ENCODE measurements around the gene PDE1C.

PDE1C gene

GRCh38 chr7:31814187-31814586, 256.0 kb downstream of the PDE1C start:
- intact Hi-C loops (cut with DNase I) = no loop called here
- peak in 1 of 10 donors; percentile 19 for DNase-seq

- peak in 1 of 10 donors; percentile 3 for DNase-seq
- intact Hi-C loops (cut with DNase I) = no loop called here
Observed at GRCh38 chr7:31811650-31812461, 258.4 kb downstream of the PDE1C start.

- intact Hi-C loops (cut with DNase I) = no loop called here
Observed at GRCh38 chr7:31805209-31805818, 264.9 kb downstream of the PDE1C start.

GRCh38 chr7:31796375-31796774, 273.8 kb downstream of the PDE1C start:
- intact Hi-C loops (cut with DNase I) = no loop called here
- DNase-seq = no peak

More at GRCh38 chr7:31805209-31805818, 264.9 kb downstream of the PDE1C start:
- no peak for DNase-seq

GRCh38 chr7:31794851-31795344, 275.3 kb downstream of the PDE1C start:
- DNase-seq = no peak
- intact Hi-C loops (cut with DNase I) = no loop called here

- intact Hi-C loops (cut with DNase I) = no loop called here
- no peak for DNase-seq
Observed at GRCh38 chr7:31791881-31792280, 278.3 kb downstream of the PDE1C start.

- intact Hi-C loops (cut with DNase I) = loop anchor here (10.0 kb wide), 1 partner anchor 276 kb away; no protein-coding TSS in a partner anchor
- DNase-seq = no peak
Observed at GRCh38 chr7:31788883-31789680, 281.1 kb downstream of the PDE1C start.

- no peak for DNase-seq
- intact Hi-C loops (cut with DNase I) = loop anchor here (10.0 kb wide), 1 partner anchor 276 kb away; no protein-coding TSS in a partner anchor
Observed at GRCh38 chr7:31788445-31788844, 281.8 kb downstream of the PDE1C start.

GRCh38 chr7:31786326-31786725, 283.9 kb downstream of the PDE1C start:
- intact Hi-C loops (cut with DNase I) = loop anchor here (10.0 kb wide), 1 partner anchor 278 kb away; no protein-coding TSS in a partner anchor

GRCh38 chr7:31785101-31785500, 285.1 kb downstream of the PDE1C start:
- intact Hi-C loops (cut with DNase I) = loop anchor here (10.0 kb wide), 1 partner anchor 280 kb away; no protein-coding TSS in a partner anchor
- peak in 2 of 10 donors; percentile 15 to 70 for DNase-seq

More at GRCh38 chr7:31786326-31786725, 283.9 kb downstream of the PDE1C start:
- no peak for DNase-seq

- intact Hi-C loops (cut with DNase I) = loop anchor here (10.0 kb wide), 1 partner anchor 282 kb away; no protein-coding TSS in a partner anchor
- no peak for DNase-seq
Observed at GRCh38 chr7:31783221-31783620, 287.0 kb downstream of the PDE1C start.

- intact Hi-C loops (cut with DNase I) = loop anchor here (10.0 kb wide), 1 partner anchor 282 kb away; no protein-coding TSS in a partner anchor
- DNase-seq = no peak
Observed at GRCh38 chr7:31782411-31782991, 287.7 kb downstream of the PDE1C start.

GRCh38 chr7:31778296-31778695, 291.9 kb downstream of the PDE1C start:
- intact Hi-C loops (cut with DNase I) = no loop called here
- DNase-seq = no peak

- DNase-seq = no peak
Observed at GRCh38 chr7:31776616-31777015, 293.6 kb downstream of the PDE1C start.

GRCh38 chr7:31775556-31775955, 294.7 kb downstream of the PDE1C start:
- intact Hi-C loops (cut with DNase I) = no loop called here
- DNase-seq = no peak

More at GRCh38 chr7:31776616-31777015, 293.6 kb downstream of the PDE1C start:
- intact Hi-C loops (cut with DNase I) = no loop called here

- DNase-seq = no peak
- intact Hi-C loops (cut with DNase I) = no loop called here
Observed at GRCh38 chr7:31772211-31772610, 298.0 kb downstream of the PDE1C start.

GRCh38 chr7:31767686-31768358, 302.4 kb downstream of the PDE1C start:
- intact Hi-C loops (cut with DNase I) = no loop called here
- DNase-seq = no peak

- DNase-seq = no peak
- intact Hi-C loops (cut with DNase I) = no loop called here
Observed at GRCh38 chr7:31764462-31764861, 305.7 kb downstream of the PDE1C start.

GRCh38 chr7:31763548-31763947, 306.7 kb downstream of the PDE1C start:
- intact Hi-C loops (cut with DNase I) = no loop called here
- DNase-seq = no peak
